Mesendoderm (in vitro differentiated cells): Measurements from ENCODE around the gene MERTK.
A peak's percentile ranks its signal among the peaks of the same experiment; 100 is the strongest.
"Not testable (repeated sequence)": the region's sequence is repeated elsewhere in the genome, so short reads cannot be mapped to it uniquely, and the experiment has no call there.

Experiments used
- DNase-seq: peaks from one replicate; pipeline ENCODE4 v3.0.0; 2013
- H2AK5ac ChIP-seq: 2 replicates; pipeline ENCODE4 v1.6.1; 2013; ENCODE audit warnings: low read length, inconsistent platforms
- H2BK120ac ChIP-seq: 2 replicates; pipeline ENCODE4 v1.6.1; 2013; ENCODE audit warnings: low read depth, mild to moderate bottlenecking, low read length, moderate library complexity, mixed read lengths
- H2BK15ac ChIP-seq: replicated peaks from 2 replicates; pipeline ENCODE4 v1.6.1; 2013; ENCODE audit warnings: low read depth, mild to moderate bottlenecking, moderate library complexity
- H2BK5ac ChIP-seq: 2 replicates; pipeline ENCODE4 v1.6.1; 2013; ENCODE audit warnings: low read length, inconsistent platforms
- H3K18ac ChIP-seq: 2 replicates; pipeline ENCODE4 v1.6.1; 2013; ENCODE audit warnings: mild to moderate bottlenecking, low read length, mixed read lengths
- H3K23ac ChIP-seq: one replicate; pipeline ENCODE4 v1.6.1; 2013; ENCODE audit warnings: low read length
- H3K27ac ChIP-seq: 2 replicates; pipeline ENCODE4 v1.5.1; 2013; ENCODE audit warnings: low read depth, mild to moderate bottlenecking, inconsistent platforms, low read length, moderate library complexity
- H3K27me3 ChIP-seq: 2 replicates; pipeline ENCODE4 v1.6.1; 2013; ENCODE audit warnings: low read length, control low read depth, mild to moderate bottlenecking, inconsistent platforms; ENCODE audit not compliant: insufficient read depth, poor library complexity
- H3K36me3 ChIP-seq: 2 replicates; pipeline ENCODE4 v1.6.1; 2013; ENCODE audit warnings: low read length, inconsistent platforms; ENCODE audit not compliant: control insufficient read depth, insufficient read depth
- H3K4ac ChIP-seq: one replicate; pipeline ENCODE4 v1.6.1; 2013; ENCODE audit warnings: low read depth, mild to moderate bottlenecking, low read length, moderate library complexity
- H3K4me1 ChIP-seq: 2 replicates; pipeline ENCODE4 v1.6.1; 2013; ENCODE audit warnings: low read depth, low read length, inconsistent platforms; ENCODE audit not compliant: control insufficient read depth
- H3K4me2 ChIP-seq: 2 replicates; pipeline ENCODE4 v1.6.1; 2013; ENCODE audit warnings: low read length
- H3K4me3 ChIP-seq: 2 replicates; pipeline ENCODE4 v1.5.1; 2013; ENCODE audit warnings: mild to moderate bottlenecking, low read length
- H3K56ac ChIP-seq: one replicate; pipeline ENCODE4 v1.6.1; 2013; ENCODE audit warnings: low read length
- H3K79me1 ChIP-seq: 2 replicates; pipeline ENCODE4 v1.6.1; 2013; ENCODE audit warnings: low read length, inconsistent platforms
- H3K79me2 ChIP-seq: 2 replicates; pipeline ENCODE4 v1.6.1; 2013; ENCODE audit warnings: mild to moderate bottlenecking, low read length; ENCODE audit not compliant: control insufficient read depth, insufficient read depth
- H3K9ac ChIP-seq: 2 replicates; pipeline ENCODE4 v1.6.1; 2013; ENCODE audit warnings: low read length, inconsistent platforms
- H4K5ac ChIP-seq: one replicate; pipeline ENCODE4 v1.6.1; 2013; ENCODE audit warnings: low read length
- H4K8ac ChIP-seq: one replicate; pipeline ENCODE4 v1.6.1; 2013; ENCODE audit warnings: low read depth, mild to moderate bottlenecking, control low read depth, low read length, moderate library complexity
- WGBS: extraction: QIAGEN DNeasy Blood & Tissue Kit; methylation state at CpG from one replicate; pipeline ENCODE4 v1.1.7; 2013; ENCODE audit warnings: low lambda C conversion rate, missing lambda C conversion rate; ENCODE audit not compliant: insufficient coverage; ENCODE audit errors: extremely low coverage; 5-methylcytosine and 5-hydroxymethylcytosine counted together

The MERTK gene

DNA sequence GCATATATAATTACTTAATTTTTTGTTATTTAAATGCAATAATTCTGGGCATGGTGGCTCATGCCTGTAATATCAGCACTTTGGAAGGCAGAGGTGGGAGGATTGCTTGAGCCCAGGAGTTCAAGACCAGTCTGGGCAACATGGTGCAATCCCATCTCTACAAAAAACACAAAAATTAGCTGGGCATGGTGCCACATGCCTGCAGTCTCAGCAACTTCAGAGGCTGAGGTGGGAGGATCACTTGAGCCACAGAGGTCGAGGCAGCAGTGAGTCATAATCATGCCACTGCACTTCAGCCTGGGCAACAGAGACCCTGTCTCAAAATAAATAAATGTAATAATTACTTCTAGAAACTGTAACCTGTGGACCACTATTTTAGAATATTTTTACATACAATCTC, 135.2 kb downstream of the MERTK start:
- Histone ChIP-seq H4K8ac (no peak overlapping the region), H3K79me1 (no peaks in the 10 kb centered on the region), H3K4me2 (no peak overlapping the region), H3K23ac (no peak overlapping the region), H3K27ac (no peak overlapping the region), H3K4ac (no peak overlapping the region), H3K9ac (no peak overlapping the region), H3K36me3 (no peaks in the 10 kb centered on the region), H4K5ac (no peak overlapping the region), H3K4me1 (peaks cover 5% of the 10 kb centered on the region), H3K79me2 (no peaks in the 10 kb centered on the region), H2BK5ac (no peak overlapping the region), H3K56ac (no peak overlapping the region), H3K18ac (no peak overlapping the region), H2BK120ac (no peak overlapping the region), H3K4me3 (no peak overlapping the region), H2AK5ac (no peak overlapping the region), H2BK15ac (no peak overlapping the region), H3K27me3 (no peaks in the 10 kb centered on the region)
- no peak for DNase-seq
- WGBS = no CpG with 5 or more reads among the region's 1 CpG

DNA sequence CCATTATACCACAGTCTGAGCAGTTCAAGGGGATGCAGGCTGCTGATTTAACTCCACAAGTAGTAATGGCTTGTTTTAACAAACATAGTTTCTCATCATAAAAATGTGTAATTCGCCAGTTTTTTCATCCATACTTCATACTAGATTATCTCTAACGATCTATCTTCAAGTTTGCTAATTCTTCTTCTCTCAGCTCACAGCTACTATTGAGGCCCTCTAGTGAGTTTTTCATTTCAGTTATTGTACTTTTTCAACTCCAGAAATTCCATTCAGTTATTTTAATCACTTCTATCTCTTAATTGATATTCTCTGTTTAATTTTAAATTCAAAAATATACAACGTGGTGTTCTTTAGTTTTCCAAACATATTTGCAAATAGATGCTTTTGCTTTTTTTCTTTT, 136.5 kb downstream of the MERTK start:
- no peak overlapping the region for H2BK5ac ChIP-seq
- no peak overlapping the region for H3K56ac ChIP-seq
- H3K18ac ChIP-seq = no peak overlapping the region
- H3K4me1 ChIP-seq = peaks cover 5% of the 10 kb centered on the region
- H3K4me3 ChIP-seq = no peak overlapping the region
- peak overlapping the region; percentile 96 for H2BK15ac ChIP-seq
- H3K4me2 ChIP-seq = no peak overlapping the region
- DNase-seq = no peak
- H4K8ac ChIP-seq = no peak overlapping the region
- H3K79me1 ChIP-seq = no peaks in the 10 kb centered on the region
- H2BK120ac ChIP-seq = peak overlapping the region; percentile 12
- no peak overlapping the region for H4K5ac ChIP-seq
- no CpG with 5 or more reads among the region's 3 CpGs for whole genome bisulfite sequencing
- H3K23ac ChIP-seq = no peak overlapping the region
- no peak overlapping the region for H2AK5ac ChIP-seq
- H3K27me3 ChIP-seq = no peaks in the 10 kb centered on the region
- H3K27ac ChIP-seq = no peak overlapping the region
- H3K4ac ChIP-seq = no peak overlapping the region
- no peaks in the 10 kb centered on the region for H3K79me2 ChIP-seq
- no peaks in the 10 kb centered on the region for H3K36me3 ChIP-seq
- no peak overlapping the region for H3K9ac ChIP-seq

GRCh38 chr2:112035786-112036185, 137.4 kb downstream of the MERTK start:
- H3K4ac ChIP-seq = peak overlapping the region; percentile 3
- H2AK5ac ChIP-seq = no peak overlapping the region
- H3K79me2 ChIP-seq = no peaks in the 10 kb centered on the region
- H4K8ac ChIP-seq = no peak overlapping the region
- H3K36me3 ChIP-seq = no peaks in the 10 kb centered on the region
- no peak overlapping the region for H3K23ac ChIP-seq
- no peak overlapping the region for H2BK120ac ChIP-seq
- no CpG with 5 or more reads among the region's 1 CpG for WGBS
- no peak overlapping the region for H3K27ac ChIP-seq
- no peak for DNase-seq
- no peaks in the 10 kb centered on the region for H3K27me3 ChIP-seq
- H3K9ac ChIP-seq = no peak overlapping the region
- no peak overlapping the region for H3K4me2 ChIP-seq
- H3K18ac ChIP-seq = peak overlapping the region; percentile 84
- H2BK15ac ChIP-seq = peak overlapping the region; percentile 74
- H3K79me1 ChIP-seq = no peaks in the 10 kb centered on the region
- H3K4me3 ChIP-seq = no peak overlapping the region
- no peak overlapping the region for H4K5ac ChIP-seq
- no peak overlapping the region for H2BK5ac ChIP-seq
- H3K56ac ChIP-seq = no peak overlapping the region
- H3K4me1 ChIP-seq = peaks cover 7% of the 10 kb centered on the region

GRCh38 chr2:112039556-112039955, 141.1 kb downstream of the MERTK start:
- H3K4me2 ChIP-seq, H3K36me3 ChIP-seq, H2AK5ac ChIP-seq, H3K23ac ChIP-seq, H3K4me1 ChIP-seq, H3K4me3 ChIP-seq, H3K79me1 ChIP-seq, H2BK15ac ChIP-seq, H3K27me3 ChIP-seq, H4K5ac ChIP-seq, H3K79me2 ChIP-seq: not testable (repeated sequence)
- peak overlapping the region; percentile 93 for H2BK5ac ChIP-seq
- H3K18ac ChIP-seq = peak overlapping the region; percentile 86
- H3K27ac ChIP-seq = peak overlapping the region; percentile 98
- peak overlapping the region; percentile 95 for H2BK120ac ChIP-seq
- peak; percentile 82 for DNase-seq
- WGBS = no CpG with 5 or more reads among the region's 12 CpGs
- peak overlapping the region; percentile 38 for H3K9ac ChIP-seq
- H3K56ac ChIP-seq = peak overlapping the region; percentile 81
- peak overlapping the region; percentile 95 for H3K4ac ChIP-seq
- H4K8ac ChIP-seq = peak overlapping the region; percentile 88

DNA sequence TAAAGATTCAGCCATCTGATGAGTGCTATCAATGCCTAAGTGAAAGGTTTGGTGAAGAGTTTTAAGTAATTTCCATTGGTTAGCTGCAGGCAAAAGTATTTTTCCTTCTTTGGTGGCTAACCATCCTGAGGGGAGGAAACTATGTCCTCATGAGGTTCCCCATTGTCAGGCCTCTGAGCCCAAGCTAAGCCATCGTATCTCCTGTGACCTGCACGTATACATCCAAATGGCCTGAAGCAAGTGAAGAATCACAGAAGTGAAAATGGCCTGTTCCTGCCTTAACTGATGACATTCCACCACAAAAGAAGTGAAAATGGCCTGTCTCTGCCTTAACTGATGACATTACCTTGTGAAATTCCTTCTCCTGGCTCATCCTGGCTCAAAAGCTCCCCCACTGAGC, 141.7 kb downstream of the MERTK start:
- H3K23ac ChIP-seq, H3K79me1 ChIP-seq, H3K4me2 ChIP-seq, H3K27me3 ChIP-seq, H3K36me3 ChIP-seq, H3K79me2 ChIP-seq, H4K8ac ChIP-seq, H3K4me3 ChIP-seq, H2BK15ac ChIP-seq, H2AK5ac ChIP-seq, H2BK120ac ChIP-seq, H4K5ac ChIP-seq, H3K9ac ChIP-seq, H3K4me1 ChIP-seq: not testable (repeated sequence)
- H3K56ac ChIP-seq = peak overlapping the region; percentile 81
- no CpG with 5 or more reads among the region's 2 CpGs for WGBS
- DNase-seq = peak; percentile 94
- peak overlapping the region; percentile 98 for H3K27ac ChIP-seq
- peak overlapping the region; percentile 95 for H3K4ac ChIP-seq
- H3K18ac ChIP-seq = peak overlapping the region; percentile 86
- H2BK5ac ChIP-seq = peak overlapping the region; percentile 93

GRCh38 chr2:112041460-112041859, 143.1 kb downstream of the MERTK start:
- not testable (repeated sequence) for H3K79me2 ChIP-seq, H3K4me3 ChIP-seq, H2BK120ac ChIP-seq, H2BK15ac ChIP-seq, H3K9ac ChIP-seq, H3K79me1 ChIP-seq, H3K23ac ChIP-seq, H3K4me2 ChIP-seq, H3K4me1 ChIP-seq, H3K36me3 ChIP-seq, H3K27me3 ChIP-seq, H2AK5ac ChIP-seq, DNase-seq, H4K8ac ChIP-seq, H4K5ac ChIP-seq
- no CpG with 5 or more reads among the region's 6 CpGs for WGBS
- peak overlapping the region; percentile 82 for H3K27ac ChIP-seq
- H2BK5ac ChIP-seq = peak overlapping the region; percentile 64
- peak overlapping the region; percentile 80 for H3K56ac ChIP-seq
- H3K18ac ChIP-seq = peak overlapping the region; percentile 93
- peak overlapping the region; percentile 84 for H3K4ac ChIP-seq
